NCI-H2171 (cell line): Measurements from ENCODE around the gene C20orf144.

Experiments used
- DNase-seq: peaks from one replicate; lab custom pipeline; 2025; lab: John Stamatoyannopoulos, UW

C20orf144 gene

DNA sequence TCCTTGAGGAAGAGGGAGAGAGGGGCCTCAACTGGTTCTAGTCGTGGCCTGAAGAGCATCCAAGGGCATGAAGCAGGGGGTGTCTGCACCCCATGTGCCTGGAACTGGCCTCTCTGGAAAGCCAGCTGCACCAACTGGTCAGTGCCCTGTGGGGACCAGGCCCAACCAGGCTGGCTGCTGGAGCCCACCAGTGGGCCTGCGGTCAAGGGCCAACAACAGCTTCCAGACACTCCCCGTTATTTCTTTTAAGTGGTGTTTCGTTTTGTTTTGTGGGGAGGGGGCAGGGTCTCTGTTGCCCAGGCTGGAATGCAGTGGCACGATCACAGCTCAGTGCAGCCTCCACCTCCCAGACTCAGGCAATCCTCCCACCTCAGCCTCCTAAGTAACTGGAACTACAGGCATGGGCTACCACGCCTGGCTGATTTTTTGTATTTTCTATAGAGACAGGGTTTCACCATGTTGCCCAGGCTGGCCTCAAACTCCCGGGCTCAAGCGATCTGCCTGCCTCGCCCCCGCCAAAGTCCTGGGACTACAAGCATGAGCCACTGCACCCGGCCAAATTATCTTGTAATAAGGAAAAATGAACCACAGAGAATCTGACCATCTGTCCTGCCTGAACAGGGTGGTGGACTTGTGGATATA is 11.9 kb upstream of the C20orf144 start:
- DNase-seq = no peak

DNA sequence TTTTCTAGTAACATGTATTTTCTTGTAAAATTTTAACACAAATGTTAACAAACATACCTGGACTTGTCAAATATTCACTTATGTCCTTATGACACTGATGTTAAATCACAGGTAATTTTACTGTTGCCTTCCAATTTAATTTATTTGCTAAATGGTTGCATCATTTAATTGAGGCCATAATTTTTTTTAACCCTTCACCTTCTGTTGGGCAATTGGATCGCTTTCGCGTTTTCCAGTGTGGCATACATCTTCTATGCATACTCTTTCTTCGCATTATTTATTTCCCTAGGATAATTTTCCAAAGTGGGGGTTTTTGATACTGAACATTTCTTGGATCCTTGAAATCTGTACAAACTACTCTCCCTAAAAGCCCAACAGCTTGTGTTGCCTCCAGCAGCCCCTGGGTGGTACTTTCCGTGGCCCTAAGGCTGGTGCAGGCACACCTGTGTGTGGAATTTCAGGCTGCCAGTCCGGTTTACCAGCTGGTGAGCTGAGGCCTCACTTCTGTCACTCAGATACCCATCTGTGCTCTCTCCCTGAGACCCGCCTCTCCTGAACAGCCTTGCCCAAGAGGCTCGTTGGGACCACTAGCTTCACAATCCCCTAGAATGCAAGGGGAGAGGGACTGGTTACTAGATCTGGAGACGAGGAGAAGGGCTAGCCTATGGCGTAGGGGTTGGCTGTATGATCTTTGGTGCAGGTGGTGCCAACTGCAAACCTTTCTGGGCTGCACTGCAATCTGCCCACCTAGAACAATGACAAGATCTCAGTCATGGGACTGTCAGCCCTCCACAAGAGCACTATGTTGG is 11.2 kb upstream of the C20orf144 start:
- DNase-seq = peak; percentile 85

DNA sequence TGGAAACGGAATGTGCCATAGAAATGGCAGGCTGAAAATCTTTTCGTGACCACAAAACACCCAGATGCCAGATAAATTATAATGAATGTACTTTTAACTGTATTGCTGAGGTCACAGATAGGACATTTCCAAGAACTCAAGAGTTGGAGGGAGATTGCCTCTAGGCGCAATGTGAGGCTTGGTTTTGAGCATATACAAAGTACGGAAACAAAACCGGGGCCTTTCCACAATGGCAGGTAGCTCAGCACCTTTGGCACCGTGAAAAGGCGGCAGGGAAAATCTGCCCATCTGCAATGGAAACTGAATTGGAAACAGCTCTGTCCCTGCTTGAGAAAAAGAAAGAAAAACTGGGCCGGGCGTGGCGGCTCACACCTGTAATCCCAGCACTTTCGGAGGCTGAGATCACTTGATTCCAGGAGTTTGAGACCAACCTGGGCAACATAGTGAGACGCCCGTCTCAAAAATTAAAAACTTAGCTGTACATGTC is 10.5 kb upstream of the C20orf144 start:
- no peak for DNase-seq

DNA sequence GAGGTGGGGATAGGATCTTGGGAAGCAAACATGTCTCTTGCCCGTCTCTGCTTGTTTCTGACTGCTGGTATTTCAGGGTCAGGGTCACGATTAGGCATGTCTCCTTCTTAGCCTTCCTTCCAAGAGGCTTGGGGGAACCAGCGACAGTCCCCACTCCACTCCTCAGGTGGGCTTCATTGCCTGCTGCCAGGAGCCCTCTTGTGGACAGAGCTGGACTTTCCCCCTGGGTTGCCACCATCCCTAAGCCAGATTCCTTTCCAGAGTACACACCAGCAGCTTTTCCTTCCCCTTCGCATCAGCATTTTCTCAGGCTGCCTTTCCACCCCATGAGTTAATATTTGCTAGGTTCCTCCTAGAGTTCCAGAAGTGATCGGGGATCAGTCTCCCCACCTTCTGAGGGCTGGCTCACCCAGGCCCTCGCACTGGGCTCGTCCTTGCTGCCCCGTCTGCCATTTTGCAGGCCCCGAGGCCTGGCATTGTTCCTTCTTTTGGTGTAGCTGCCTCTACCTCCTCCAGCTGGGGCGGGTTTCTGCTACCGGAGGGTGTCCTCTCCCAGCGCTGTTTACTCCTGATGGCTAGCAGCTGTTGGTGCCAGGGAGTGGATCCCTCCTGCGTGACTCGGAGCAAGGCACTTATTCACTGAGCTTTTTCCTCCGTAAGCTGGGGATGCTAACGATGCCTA is 8.8 kb upstream of the C20orf144 start:
- peak; percentile 54 for DNase-seq

DNA sequence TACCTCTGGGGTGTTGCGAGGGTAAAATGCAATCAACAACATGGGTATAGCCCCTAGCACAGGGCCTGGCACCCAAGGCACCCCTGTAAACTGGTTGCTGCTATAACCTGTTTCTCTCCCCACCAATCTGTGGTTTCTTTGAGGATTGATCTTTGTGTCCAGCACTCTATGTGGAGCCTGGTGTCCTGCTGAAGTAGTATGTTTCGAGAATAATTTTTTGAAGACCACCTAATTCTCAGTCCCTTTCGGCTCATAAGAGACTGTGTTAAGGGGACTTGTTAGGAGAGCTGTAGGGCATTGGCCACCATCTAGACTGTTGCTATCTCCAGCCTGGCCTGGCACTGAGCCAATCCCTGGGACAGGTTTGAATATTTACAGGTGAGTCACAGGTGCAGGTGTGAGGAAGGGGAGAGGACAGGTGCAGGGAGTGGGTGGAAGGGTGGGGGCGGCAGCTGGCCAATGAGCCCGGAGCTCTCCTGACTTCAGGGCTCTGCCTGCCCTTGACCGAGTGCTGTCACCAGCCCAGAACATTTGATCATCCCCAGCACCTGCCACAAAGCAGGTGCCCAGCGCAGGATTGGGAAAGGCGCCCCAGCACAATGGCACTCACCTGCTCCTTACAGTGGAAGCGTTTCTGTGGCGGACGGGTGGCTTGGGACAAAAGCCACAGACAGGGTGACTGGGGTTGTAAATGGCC is 8.1 kb upstream of the C20orf144 start:
- DNase-seq = peak; percentile 54

DNA sequence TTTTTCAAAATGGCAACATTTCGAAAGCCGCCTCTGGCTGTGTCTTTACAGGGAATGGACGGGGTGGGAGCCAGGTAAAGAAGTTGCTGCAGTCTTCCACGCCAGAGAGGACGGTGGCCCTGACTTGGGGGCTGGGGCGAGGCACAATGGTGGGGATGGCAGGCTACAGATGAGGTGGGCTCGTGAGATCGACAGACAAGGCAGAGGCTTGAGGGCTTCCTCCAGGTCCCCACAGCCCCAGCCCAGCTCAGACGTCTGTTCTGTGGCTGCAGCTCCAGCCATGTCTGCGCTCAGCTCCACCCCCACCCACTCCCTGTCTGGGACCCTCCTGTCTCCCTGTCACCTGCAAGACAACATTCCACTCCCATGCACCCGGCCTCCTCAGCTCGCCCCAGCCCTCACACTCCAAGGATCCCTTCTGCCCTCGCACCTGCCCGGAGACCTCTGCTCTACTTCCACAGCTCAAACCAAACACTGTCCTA is 7.4 kb upstream of the C20orf144 start:
- DNase-seq = no peak

DNA sequence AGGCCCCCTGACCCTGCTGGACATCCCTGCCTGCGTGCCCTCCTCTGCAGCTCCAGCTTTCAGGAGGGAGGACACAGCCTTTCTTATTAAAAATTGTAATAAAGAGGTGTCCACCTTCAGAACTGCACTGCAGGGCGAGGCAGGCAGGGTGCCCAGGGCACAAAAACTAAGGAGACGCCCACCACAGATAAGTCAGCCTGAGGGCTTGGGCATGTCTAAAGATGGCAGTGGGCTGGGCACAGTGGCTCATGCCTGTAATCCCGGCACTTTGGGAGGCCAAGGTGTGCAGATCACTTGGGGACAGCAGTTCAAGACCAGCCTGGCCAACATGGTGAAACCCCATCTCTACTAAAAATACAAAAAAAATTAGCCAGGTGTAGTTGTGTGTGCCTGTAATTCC is 7.0 kb upstream of the C20orf144 start:
- DNase-seq = no peak

DNA sequence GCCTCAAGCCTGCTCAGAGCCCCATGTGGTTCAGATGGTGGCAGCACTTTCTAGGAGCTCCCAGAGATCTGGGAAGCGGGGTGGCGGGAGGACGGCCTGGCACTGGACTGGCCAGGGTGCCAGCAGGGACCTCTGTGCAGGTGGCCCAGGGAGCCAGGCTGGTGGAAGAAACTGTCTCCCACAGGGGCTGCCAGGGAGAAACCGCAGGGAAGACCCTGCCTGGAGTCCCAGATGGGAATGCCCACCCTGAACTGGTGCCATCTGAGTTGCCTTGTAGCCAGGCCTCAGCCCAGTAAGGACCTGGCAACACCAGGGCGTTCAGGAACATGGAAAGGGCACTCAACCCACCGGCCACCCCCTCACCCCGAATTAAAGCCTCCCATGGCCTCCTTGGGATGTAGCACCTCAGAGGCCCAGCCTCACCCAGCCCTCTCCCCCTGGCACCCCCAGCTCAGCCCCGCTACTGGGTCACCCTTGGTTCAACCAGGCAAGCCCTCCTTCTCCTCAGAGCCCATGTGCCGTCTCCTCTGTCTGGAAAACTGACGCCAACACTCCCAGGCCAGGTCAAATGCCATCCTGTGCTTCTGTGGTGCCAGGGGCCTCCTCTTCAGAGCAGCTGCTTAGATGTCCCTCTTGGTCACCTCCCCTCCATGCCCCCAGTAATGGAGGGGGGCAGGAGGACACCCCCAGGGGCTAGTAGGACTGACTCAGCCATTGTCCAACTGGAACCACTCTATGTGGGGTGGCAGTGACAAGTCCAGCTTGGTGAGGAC is 5.9 kb upstream of the C20orf144 start:
- no peak for DNase-seq

DNA sequence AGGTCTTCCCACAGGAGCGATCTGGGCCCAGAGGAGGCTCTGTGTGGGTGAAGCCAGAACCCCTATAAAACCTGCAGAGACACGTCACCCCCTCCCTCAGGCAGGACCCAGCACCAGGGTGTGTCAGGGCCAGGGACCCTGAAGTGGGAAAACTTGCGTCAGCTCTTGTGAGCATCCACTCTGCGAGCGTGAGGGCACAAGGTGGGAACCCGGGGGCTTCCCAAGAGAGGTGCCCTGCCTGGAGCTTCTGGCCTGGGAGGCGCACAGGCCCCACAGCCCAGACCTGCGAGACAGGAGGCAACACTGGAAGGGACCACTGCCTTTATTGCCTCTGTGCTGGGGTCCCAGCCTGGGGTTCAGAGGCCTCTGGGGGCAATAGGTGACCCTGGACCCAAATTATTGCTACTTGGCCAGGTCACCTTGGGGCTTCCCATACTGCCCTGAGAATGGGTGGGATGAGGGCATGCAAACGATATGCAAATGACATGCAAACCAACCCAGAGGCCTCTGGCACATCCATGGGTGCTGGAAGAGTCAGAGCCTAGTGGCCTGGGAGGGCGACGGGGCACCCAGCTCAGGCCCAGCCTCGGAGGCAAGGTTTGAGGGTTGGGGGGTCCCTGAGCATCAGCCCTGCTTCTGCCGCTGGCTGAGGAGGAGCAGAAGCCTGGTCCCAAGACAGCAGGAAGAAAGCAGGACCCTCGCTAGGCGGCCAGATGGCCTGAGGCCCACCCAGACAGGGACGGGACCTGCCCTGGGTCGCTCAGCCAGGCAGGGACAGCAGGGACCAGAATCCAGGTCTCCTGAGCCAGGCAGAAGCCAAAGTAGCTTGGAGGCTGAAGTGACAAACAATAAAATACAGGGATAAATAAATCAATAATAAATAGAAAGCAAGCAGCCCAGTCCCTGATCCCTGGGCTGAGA is 5.1 kb upstream of the C20orf144 start:
- no peak for DNase-seq

DNA sequence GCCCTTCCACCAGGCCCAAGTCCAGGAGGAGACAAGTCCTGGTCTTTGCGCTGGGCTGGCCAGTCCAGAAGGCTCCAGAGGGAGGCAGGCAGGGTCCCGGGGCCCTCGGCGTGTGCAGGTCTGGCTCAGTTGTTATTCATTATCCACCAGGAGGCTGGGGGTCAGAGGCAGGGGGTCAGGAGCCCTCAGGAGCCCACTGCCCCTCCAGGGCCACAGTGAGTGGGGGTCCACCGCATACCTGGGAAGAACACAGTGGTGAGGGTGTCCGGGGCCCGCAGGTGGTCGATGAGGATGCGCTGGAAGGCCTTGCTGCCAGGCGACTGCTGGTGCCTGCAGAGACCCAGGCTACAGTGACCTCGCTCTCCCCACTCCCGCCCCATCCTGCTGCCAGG is 4.4 kb upstream of the C20orf144 start:
- no peak for DNase-seq

DNA sequence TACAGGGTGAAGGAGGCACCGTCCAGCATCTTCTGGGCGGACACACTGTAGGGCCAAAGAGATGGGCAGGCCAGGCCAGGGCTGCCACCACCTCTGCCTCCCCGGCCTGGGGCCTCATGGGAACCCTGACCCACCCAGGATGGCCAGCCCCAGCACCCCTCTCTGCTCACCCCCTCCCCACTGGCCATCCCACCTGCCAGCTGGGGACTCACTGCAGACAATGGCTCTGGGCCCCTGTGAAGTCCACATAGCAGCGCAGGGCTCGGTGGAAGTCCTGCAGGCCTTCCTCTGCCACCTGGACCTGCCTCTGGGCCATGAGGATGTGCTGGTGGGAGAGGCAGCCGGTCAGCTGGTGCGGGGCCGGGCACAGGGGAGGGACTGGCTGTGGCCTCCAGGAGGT is 3.6 kb upstream of the C20orf144 start:
- no peak for DNase-seq

DNA sequence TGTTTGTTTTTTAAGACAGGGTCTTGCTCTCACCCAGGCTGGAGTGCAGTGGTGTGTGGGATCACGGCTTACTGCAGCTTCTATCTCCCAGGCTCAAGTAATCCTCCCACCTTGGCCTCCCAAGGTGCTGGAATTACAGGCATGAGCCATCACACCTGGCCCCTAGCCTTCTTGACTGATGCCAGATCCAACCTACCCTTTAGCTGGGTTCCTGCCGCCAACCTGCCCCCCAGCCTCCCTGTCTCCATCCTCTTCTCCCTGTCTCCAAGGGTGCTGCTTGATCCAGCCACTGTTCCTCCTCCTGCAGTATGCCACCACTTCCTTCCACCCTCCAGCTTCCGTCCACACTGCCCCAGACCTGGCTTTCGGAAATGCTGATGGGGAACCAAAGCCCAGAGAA is 3.2 kb upstream of the C20orf144 start:
- no peak for DNase-seq

DNA sequence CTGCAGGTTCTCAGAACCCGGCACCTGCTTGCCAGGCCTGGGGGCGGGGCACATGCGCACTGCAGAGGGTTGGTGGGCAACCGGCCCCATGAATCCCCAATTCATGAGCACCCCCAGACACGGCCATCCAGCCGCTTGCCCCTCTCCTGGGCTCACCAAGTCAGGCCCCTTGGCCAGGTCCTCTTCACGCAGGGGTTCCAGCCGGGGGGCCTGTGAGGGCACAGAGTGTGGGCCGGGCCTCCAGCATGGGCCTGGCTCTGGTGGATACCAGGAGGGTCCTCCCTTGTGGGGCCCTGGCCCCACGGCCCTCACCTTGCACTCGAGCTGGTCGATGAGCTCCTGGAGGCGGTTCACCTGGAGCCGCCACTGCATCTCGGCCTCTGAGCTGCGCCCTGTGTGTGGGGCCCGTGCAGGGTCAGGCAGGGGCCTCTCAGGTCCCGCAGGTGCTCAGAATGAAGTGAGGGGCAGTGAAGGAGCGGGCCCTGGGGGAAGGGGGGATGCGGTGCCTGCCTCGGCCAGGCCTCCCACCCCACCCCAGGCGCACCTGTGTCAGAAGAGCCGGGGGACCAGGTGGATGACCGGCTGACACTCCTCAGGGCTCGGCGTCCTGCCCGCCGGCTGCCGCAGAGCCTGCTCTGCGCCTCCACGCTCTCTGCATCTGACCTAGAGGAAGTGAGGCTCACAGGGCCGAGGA is 2.6 kb upstream of the C20orf144 start:
- DNase-seq = no peak

DNA sequence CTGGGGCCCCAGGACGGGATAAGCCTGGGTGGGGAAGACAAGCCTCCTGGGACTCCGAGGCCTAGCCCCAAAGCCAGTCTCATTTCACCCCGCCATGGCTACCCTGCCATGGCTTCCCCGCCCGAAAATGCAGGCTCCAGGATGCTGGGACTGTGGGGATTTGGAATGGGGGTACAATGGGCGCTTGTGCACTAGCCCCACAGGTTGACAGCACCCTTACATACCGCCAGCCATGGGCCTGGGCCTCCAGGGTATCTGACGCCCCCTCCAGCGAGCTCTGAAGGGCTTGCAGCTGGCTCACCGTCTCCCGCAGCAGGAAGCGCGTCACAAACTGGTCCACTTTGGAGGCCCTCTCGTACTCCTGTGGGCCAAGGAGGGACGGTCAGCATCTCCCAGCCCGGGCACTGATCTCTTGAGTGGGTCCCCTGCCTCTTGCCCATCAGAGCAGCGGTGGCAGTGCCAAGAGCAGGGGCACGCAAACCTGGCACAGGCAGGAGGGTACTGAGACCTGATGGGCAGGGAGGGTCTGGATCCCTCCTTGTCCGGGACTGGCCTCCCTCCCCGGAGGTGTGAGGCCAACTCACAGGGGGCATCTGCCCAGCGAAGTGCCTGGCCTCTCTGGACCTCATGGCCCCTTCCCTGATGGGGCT is 2.0 kb upstream of the C20orf144 start:
- DNase-seq = no peak

DNA sequence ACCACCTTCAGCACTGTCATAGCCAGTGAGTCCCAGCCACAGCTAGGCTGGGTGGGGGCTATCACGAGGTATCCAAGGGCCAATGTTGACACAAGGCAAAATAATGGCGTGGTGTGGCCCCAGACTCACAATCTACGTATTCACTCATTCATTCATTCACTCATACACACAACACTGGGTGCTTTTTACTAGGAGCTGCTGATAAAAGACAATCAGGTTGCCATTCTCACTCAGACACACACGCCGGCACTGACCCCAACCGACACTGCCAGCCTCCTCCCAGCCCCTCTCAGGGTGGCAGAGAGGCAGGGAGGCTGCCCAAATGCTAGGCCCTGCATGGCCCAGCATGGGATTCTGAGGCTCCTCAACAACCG is 1.5 kb upstream of the C20orf144 start:
- no peak for DNase-seq

DNA sequence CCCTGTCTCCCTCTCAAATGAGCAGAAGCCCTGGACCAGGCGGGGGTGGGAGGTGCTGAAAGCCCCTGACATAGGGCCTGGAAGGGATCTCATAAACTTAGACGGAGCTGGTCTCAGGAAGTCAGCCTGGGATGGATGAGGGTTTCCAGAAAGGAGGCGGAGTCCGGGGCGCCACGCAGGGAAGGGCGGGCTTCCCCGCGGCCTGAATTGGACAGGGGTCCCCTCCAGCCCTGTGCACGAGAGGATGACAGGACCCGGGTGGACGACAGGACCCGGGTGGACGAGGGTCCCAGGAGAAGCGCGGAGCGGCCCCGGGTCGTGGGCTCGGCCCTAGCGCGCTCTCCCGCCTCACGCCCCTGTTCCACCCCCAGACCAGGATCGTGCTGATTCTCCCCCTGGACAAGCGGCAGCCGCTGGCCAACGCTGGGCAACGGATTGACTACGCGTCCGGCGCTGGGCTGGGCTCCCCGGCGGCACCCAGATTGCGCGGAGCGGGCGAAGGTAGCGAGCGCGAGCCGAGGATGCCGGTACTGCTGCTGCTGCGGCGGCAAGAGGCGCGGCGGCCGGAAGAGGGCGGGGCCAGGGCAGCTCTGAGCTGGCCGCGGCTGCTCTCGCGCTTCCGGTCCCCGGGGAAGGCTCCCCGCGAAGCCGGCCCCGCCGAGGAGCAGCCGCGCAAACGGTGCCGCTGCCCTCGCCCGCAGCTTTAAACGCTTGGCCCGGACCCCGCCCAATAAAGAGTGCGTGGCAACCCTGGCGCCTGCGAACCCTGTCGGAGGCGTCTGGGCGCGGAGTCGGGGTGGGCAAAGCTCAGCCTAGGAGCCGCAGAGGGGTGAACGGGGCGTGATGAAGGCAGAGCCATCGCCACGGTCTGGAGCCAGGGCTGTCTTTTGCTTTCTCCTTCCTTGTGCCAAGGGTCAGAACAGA is 1.3 kb downstream of the C20orf144 start:
- peak; percentile 92 for DNase-seq

DNA sequence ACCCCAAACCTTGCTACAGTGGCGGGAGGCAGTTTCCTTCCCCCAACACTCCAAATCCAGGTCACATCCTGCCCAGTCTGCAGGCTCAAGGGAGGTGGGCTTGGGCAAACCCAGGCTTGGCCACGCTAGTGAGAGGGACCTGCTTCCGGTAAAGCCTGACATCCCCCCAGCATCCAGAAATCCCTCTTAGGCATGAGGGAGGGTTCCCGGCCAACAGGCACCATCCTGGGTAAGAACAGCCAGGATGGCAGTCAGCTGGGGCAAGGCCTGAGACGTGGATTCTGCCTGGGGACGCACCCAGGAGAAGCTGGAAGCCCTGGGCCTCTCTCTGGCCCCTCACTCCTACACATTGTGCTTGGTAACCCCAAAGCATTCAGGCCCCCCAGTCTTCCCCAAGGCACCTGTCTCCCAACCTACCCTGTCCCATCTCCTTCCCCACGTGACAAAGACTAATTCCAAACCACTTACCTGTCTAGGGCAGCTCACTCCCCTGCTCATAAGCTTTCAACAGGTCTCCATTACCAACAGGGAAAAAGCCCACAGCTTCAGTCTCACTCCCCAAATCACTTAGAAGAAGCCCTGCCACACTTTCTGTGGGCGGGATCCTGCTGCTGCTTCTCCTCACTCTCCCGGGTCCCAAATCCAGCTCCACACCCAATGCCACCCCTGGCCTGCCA is 2.1 kb downstream of the C20orf144 start:
- DNase-seq = no peak

DNA sequence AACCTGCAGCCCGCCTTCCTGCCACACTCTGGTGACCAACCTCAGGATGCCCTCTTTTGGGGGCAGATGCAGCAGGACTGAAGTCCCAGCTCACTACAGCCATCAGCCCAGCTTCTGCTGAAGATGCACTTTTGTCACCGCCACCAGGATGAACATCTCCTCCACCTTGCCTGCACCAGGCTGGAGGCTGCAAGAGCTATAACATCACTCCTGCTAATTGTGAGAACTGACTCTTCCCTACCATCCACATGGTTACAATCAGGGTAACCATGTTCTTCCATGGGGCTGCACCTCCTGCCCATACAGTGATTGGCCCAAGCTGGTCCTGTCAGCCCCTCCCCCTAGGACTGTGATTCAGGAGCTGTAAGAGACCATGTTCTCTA is 2.6 kb downstream of the C20orf144 start:
- no peak for DNase-seq
